OCI-LY1 (cell line): ENCODE results near the gene GDPD3.

ENCODE experiments used
- EZH2 ChIP-seq: fragments of 200-600 bp; sonication (generic), shearing (Covaris generic); IDR thresholded peaks from 2 replicates; pipeline ENCODE4 v1.8.0; 2017; ENCODE audit warnings: borderline replicate concordance, mixed run types, mild to moderate bottlenecking, antibody characterized with exemption, low read length, moderate library complexity, mixed read lengths
- TF ChIP-seq, protein P1 (sequence below): fragments of 200-600 bp; sonication (generic), shearing (Covaris generic); IDR thresholded peaks from 2 replicates; pipeline ENCODE4 v1.5.1; 2017; ENCODE audit warnings: mild to moderate bottlenecking, antibody characterized with exemption, low read length, moderate library complexity, mixed read lengths

DNA sequence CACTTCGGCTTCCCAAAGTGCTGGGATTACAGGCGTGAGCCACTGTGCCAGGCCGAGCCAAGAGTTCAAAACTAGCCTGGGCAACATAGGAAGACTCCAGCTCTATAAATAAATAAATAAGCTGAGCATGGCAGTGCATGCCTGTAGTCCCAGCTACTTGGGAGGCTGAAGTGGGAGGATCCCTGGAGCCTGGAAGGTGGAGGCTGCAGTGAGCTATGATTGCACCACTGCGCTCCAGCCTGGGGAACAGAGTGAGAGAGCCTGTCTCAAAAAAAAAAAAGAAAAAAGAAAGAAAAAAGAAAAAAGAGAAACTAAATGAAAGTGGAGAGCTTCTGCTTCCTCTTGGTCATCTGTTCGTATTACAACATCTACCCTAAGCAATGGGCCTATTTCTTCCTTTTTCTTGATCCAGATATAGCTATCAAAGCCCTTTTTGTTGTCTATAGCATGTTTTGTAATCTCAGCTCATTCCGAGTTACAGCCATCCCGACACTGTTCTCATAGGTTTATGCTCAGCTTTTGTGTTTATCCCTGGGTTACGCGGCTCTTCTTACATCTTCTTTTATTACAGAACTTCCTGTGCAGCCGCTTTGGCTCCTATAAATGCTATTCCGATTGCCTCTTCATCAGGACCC, 23.8 kb upstream of the GDPD3 start:
- TF ChIP-seq EZH2, result no peak
- TF ChIP-seq, protein P1, sequence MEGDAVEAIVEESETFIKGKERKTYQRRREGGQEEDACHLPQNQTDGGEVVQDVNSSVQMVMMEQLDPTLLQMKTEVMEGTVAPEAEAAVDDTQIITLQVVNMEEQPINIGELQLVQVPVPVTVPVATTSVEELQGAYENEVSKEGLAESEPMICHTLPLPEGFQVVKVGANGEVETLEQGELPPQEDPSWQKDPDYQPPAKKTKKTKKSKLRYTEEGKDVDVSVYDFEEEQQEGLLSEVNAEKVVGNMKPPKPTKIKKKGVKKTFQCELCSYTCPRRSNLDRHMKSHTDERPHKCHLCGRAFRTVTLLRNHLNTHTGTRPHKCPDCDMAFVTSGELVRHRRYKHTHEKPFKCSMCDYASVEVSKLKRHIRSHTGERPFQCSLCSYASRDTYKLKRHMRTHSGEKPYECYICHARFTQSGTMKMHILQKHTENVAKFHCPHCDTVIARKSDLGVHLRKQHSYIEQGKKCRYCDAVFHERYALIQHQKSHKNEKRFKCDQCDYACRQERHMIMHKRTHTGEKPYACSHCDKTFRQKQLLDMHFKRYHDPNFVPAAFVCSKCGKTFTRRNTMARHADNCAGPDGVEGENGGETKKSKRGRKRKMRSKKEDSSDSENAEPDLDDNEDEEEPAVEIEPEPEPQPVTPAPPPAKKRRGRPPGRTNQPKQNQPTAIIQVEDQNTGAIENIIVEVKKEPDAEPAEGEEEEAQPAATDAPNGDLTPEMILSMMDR, result no peak
